HepG2 (cell line): ENCODE results near the gene SMC1B. TPM values are rescaled to one million over a fixed set of nuclear protein-coding genes. Genes with fewer than 3 reads are reported as not detected.

Experiments used
- ATAC-seq: fragments of 200-7000 bp; cut with Tn5 transposase; 3 replicates; pipeline ENCODE4 v1.9.1; 2020; ENCODE audit warnings: mild to moderate bottlenecking, moderate library complexity
- BruUV-seq: library from RNA; stranded (reverse); fragments of 400-500 nt; replicated peaks from 2 replicates; lab custom pipeline; 2021; lab: Mats Ljungman, UMichigan
- CTCF ChIA-PET: fragments of 300-600 bp; formaldehyde crosslinking; extraction: SDS; loops from one replicate; lab custom pipeline; 2021; ENCODE audit warnings: low total read pairs, inconsistent platforms, low intra/inter-chr PET ratio; lab: Yijun Ruan, JAX
- POLR2A ChIA-PET: fragments of 350-600 bp; sonication (Branson Sonifier 250); formaldehyde crosslinking; loops from one replicate; lab custom pipeline; 2020; ENCODE audit warnings: antibody characterized with exemption, inconsistent platforms; lab: Yijun Ruan, JAX
- DNase-seq: peaks from one replicate; pipeline ENCODE4 v3.0.0-alpha.2; 2015; ENCODE audit warnings: low spot score
- FAIRE-seq: peaks from 3 replicates; lab custom pipeline; 2011; peaks lifted over from hg19 to GRCh38; lab: Jason Lieb, UNC
- H2AFZ ChIP-seq: one replicate; pipeline ENCODE4 v1.6.1; 2011; ENCODE audit warnings: low read length, inconsistent platforms
- H3K27ac ChIP-seq: fragments of 300-600 bp; 3 replicates; pipeline ENCODE4 v1.8.0; 2011; ENCODE audit warnings: mixed run types, mild to moderate bottlenecking, mixed read lengths, low read length, inconsistent platforms; ENCODE audit not compliant: insufficient read depth; ENCODE audit errors: extremely low read length
- H3K27me3 ChIP-seq, 2 experiments: fragments of 200-600 bp in 1 of 2; 2 replicates in 1 of 2; 3 replicates in 1 of 2; pipeline versions ENCODE4 v1.6.0 to v1.8.0; 2011; ENCODE audit warnings: low read length in 2 of 2, mild to moderate bottlenecking in 2 of 2, moderate library complexity in 2 of 2, inconsistent platforms in 1 of 2; ENCODE audit not compliant: insufficient read depth in 2 of 2, control insufficient read depth in 1 of 2
- H3K36me3 ChIP-seq, 2 experiments: fragments of 200-600 bp in 1 of 2; replicated peaks in 1 of 2; 2 replicates in 1 of 2; 3 replicates in 1 of 2; pipeline versions ENCODE4 v1.5.1 to v1.8.0; 2011; ENCODE audit warnings: low read length in 2 of 2, inconsistent platforms in 1 of 2; ENCODE audit not compliant: insufficient read depth in 2 of 2, control insufficient read depth in 1 of 2
- H3K4me1 ChIP-seq: 2 replicates; pipeline ENCODE4 v1.5.1; 2012; ENCODE audit warnings: low read length, inconsistent platforms; ENCODE audit not compliant: insufficient read depth
- H3K4me2 ChIP-seq: 2 replicates; pipeline ENCODE4 v1.6.0; 2011; ENCODE audit warnings: low read depth, low read length, inconsistent platforms
- H3K4me3 ChIP-seq, 3 experiments: fragments of 200-600 bp in 1 of 3; sonication (generic), shearing (Covaris generic) in 1 of 3; replicated peaks in 1 of 3; 2 replicates each; pipeline ENCODE4 v1.5.1; 2011 to 2016; ENCODE audit warnings: low read length in 3 of 3, inconsistent platforms in 2 of 3, low read depth in 2 of 3, mild to moderate bottlenecking in 2 of 3, control low read depth in 1 of 3, mixed read lengths in 1 of 3; ENCODE audit not compliant: insufficient read depth in 1 of 3
- H3K79me2 ChIP-seq: one replicate; pipeline ENCODE4 v1.6.1; 2011; ENCODE audit warnings: low read length, inconsistent platforms; ENCODE audit not compliant: insufficient read depth
- H3K9ac ChIP-seq: 2 replicates; pipeline ENCODE4 v1.6.0; 2011; ENCODE audit warnings: mild to moderate bottlenecking, low read depth, low read length, inconsistent platforms; ENCODE audit not compliant: insufficient read depth
- H3K9me3 ChIP-seq: 2 replicates; pipeline ENCODE4 v1.5.1; 2012; ENCODE audit warnings: mild to moderate bottlenecking, low read length
- H4K20me1 ChIP-seq: 2 replicates; pipeline ENCODE4 v1.6.0; 2011; ENCODE audit warnings: inconsistent platforms, mild to moderate bottlenecking, low read length, moderate library complexity; ENCODE audit not compliant: insufficient read depth
- ELF1 ChIP-seq: sonication (generic); formaldehyde crosslinking; IDR thresholded peaks from 2 replicates; pipeline ENCODE4 v1.4.0; 2020; ENCODE audit warnings: missing genetic modification reagents
- HBP1 ChIP-seq: IDR thresholded peaks from 2 replicates; pipeline ENCODE4 v1.6.1; 2016; ENCODE audit warnings: low read depth, control low read depth
- HCFC1 ChIP-seq: fragments of 150-350 bp; IDR thresholded peaks from 2 replicates; pipeline ENCODE4 v1.6.1; 2014; ENCODE audit warnings: low read depth, low read length
- JARID2 ChIP-seq: sonication (generic); formaldehyde crosslinking; IDR thresholded peaks from 2 replicates; pipeline ENCODE4 v1.8.1; 2023; ENCODE audit warnings: missing genetic modification reagents, inconsistent platforms; ENCODE audit not compliant: insufficient replicate concordance
- MEIS2 ChIP-seq: sonication (generic); formaldehyde crosslinking; IDR thresholded peaks from 2 replicates; pipeline ENCODE4 v1.9.0; 2021; ENCODE audit warnings: mild to moderate bottlenecking, missing genetic modification reagents
- YY1 ChIP-seq: IDR thresholded peaks from 2 replicates; pipeline ENCODE4 v1.6.1; 2011; ENCODE audit warnings: low read length, low read depth, moderate library complexity, mild to moderate bottlenecking; ENCODE audit not compliant: insufficient read depth, insufficient replicate concordance
- ZNF331 ChIP-seq: sonication (generic); formaldehyde crosslinking; IDR thresholded peaks from 2 replicates; pipeline ENCODE4 v1.4.0; 2020; ENCODE audit warnings: missing genetic modification reagents
- ZNF484 ChIP-seq: sonication (generic); formaldehyde crosslinking; IDR thresholded peaks from 2 replicates; pipeline ENCODE4 v1.5.1; 2020; ENCODE audit warnings: mild to moderate bottlenecking, low read depth, missing genetic modification reagents, borderline replicate concordance
- ZNF775 ChIP-seq: sonication (generic); formaldehyde crosslinking; IDR thresholded peaks from 2 replicates; pipeline ENCODE4 v1.4.0; 2020; ENCODE audit warnings: missing genetic modification reagents, mild to moderate bottlenecking, moderate library complexity, borderline replicate concordance
- WGBS: methylation state at CpG from one replicate; pipeline ENCODE4 v1.1.6; 2017; ENCODE audit warnings: low lambda C conversion rate; 5-methylcytosine and 5-hydroxymethylcytosine counted together
- in situ Hi-C: cut with HindIII; loops from 2 replicates; pipeline ENCODE4 v1.10.0; 2017; ENCODE audit warnings: low pct_unique_long_range_greater_than_20kb; ENCODE audit not compliant: extremely low pct_ligation_motif_present
- intact Hi-C: fragments of 100-400 bp; cut with micrococcal nuclease; formaldehyde crosslinking; loops from one replicate; pipeline ENCODE4 v1.10.0; 2022; ENCODE audit not compliant: unreplicated experiment
- polyA plus RNA-seq, 8 experiments: library from polyadenylated mRNA; depleted of rRNA in 3 of 8; stranded (reverse) in 7 of 8; unstranded in 1 of 8; fragments of >200 nt; fragmentation: Illumina TruSeq in 4 of 8; extraction: Trizol in 4 of 8; gene quantifications; 2 replicates each; pipeline versions ENCODE4 v1.2.1 to v1.2.3, GENCODE V29; 2011 to 2016; ENCODE audit warnings: low read depth in 4 of 8, missing spikeins in 1 of 8, mixed read lengths in 1 of 8; ENCODE audit not compliant: insufficient read depth in 1 of 8
- total RNA-seq, 5 experiments: library from RNA; depleted of rRNA; stranded (reverse); fragments of >200 nt; fragmentation: Illumina TruSeq; extraction: Trizol; gene quantifications; 2 replicates each; pipeline ENCODE4 v1.2.3, GENCODE V29; 2016; ENCODE audit warnings: low read depth in 1 of 5
- TF ChIP-seq, protein P1 (sequence below): sonication (generic); formaldehyde crosslinking; IDR thresholded peaks from 2 replicates; pipeline ENCODE4 v1.5.1; 2020; ENCODE audit warnings: missing genetic modification reagents, mild to moderate bottlenecking, borderline replicate concordance

Gene SMC1B
- total and polyA plus RNA-seq, 2 of the 13 experiments (the other 11 are each of a cell fraction or from before 2014, with no cell fraction given): not detected

GRCh38 chr22:45322873-45323525 is 90.4 kb downstream of the SMC1B start:
- H3K27ac ChIP-seq: no peak overlapping the region
- in situ Hi-C loops (no loop called here), intact Hi-C loops (no loop called here)
- TF ChIP-seq, protein P1, sequence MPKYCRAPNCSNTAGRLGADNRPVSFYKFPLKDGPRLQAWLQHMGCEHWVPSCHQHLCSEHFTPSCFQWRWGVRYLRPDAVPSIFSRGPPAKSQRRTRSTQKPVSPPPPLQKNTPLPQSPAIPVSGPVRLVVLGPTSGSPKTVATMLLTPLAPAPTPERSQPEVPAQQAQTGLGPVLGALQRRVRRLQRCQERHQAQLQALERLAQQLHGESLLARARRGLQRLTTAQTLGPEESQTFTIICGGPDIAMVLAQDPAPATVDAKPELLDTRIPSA (CRISPR knock-in tag): no peak
- TF ChIP-seq JARID2 (no peak), YY1 (no peak), MEIS2 (CRISPR knock-in tag) (no peak), ELF1 (no peak), ZNF775 (no peak), ZNF331 (CRISPR knock-in tag) (no peak), HCFC1 (no peak), HBP1 (CRISPR knock-in tag) (no peak), ZNF484 (CRISPR knock-in tag) (no peak)
- H3K27me3 ChIP-seq: no peaks in the 10 kb centered on the region
- CTCF ChIA-PET: no interaction called here
- FAIRE-seq (no peak), DNase-seq (no peak), ATAC-seq (no peak)
- H3K4me3 ChIP-seq: no peak overlapping the region
- BruUV-seq: no TSS peak
- POLR2A ChIA-PET: interaction anchor here (1.1 kb wide), 1 partner anchor 12 kb away, joined by 3 read pairs; no protein-coding TSS in a partner anchor
- no peak overlapping the region for H3K9ac ChIP-seq
- H3K79me2 ChIP-seq: peaks cover 54% of the 10 kb centered on the region
- H4K20me1 ChIP-seq: 0 out of 2 replicates have a peak, but pooled peaks cover 5% of the 10 kb centered on the region
- H3K36me3 ChIP-seq: peaks cover 29 to 57% of the 10 kb centered on the region in 2 experiments
- H3K4me1 ChIP-seq: peaks cover 26% of the 10 kb centered on the region
- no peak overlapping the region for H3K4me2 ChIP-seq
- H2AFZ ChIP-seq: no peak overlapping the region
- H3K9me3 ChIP-seq: no peaks in the 10 kb centered on the region
- 95% methylated on average over 24 of the region's 24 CpGs for WGBS
